GM21390 (cell line): ENCODE data around the gene PRR23C.

Experiments used
- ATAC-seq: cut with Tn5 transposase; IDR thresholded peaks from one replicate; pipeline ENCODE4 v1.9.1; 2021; ENCODE audit not compliant: unreplicated experiment

The PRR23C gene

DNA sequence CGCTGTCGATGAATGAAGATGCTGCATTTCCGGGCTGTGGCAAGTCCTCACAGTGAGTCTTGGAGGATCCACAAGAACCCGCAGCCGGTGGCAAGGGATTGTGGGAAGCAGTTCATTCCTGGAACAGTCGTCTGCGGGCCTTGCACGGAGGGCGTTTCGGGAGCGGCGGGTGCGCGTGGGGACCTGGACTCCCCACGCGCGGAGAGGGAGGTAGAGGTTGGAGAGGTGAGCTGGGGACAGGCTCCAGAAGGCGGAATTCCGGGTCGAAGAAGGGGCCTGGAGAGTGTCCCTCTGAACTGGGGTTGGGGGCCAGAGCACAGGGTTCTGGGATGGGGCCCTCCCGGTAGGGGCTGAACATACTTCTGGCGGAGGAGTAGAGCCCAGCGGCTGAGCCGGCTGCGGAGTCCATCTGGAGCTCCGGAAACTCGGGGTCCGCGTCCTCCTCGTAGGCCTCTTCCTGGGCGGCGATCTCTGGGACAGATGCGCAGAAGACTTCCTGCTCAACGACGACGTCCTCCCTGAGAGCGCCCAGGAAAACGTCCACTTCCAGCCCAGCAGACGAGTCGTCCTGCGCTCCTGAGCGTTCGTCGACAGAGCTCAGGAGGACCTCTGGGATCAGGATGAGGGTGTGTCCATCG, 39.2 kb downstream of the PRR23C start:
- no peak for ATAC-seq

GRCh38 chr3:138995706-138996105, 49.0 kb downstream of the PRR23C start:
- no peak for ATAC-seq
